OCI-LY1 (cell line): ENCODE results near the gene ZCWPW2.

ENCODE experiments used
- H2AFZ ChIP-seq: fragments of 200-600 bp; sonication (generic), shearing (Covaris generic); 2 replicates; pipeline ENCODE4 v1.6.0; 2014; ENCODE audit warnings: antibody characterized with exemption, mild to moderate bottlenecking, low read length
- H3F3A ChIP-seq: fragments of 200-600 bp; sonication (generic), shearing (Covaris generic); 2 replicates; pipeline ENCODE4 v1.6.0; 2014; ENCODE audit warnings: mild to moderate bottlenecking, antibody characterized with exemption, low read length, moderate library complexity; ENCODE audit not compliant: insufficient read depth
- H3K27ac ChIP-seq: fragments of 200-600 bp; sonication (generic); 2 replicates; pipeline ENCODE4 v1.5.1; 2014; ENCODE audit warnings: low read length, mixed run types, mild to moderate bottlenecking, low read depth; ENCODE audit not compliant: poor library complexity, severe bottlenecking
- H3K27me3 ChIP-seq: fragments of 200-600 bp; sonication (generic); 2 replicates; pipeline ENCODE4 v1.6.0; 2014; ENCODE audit warnings: antibody characterized with exemption, mild to moderate bottlenecking, low read length, moderate library complexity; ENCODE audit not compliant: insufficient read depth
- H3K36me3 ChIP-seq: fragments of 200-600 bp; sonication (generic); 2 replicates; pipeline ENCODE4 v1.6.1; 2014; ENCODE audit warnings: mild to moderate bottlenecking, antibody characterized with exemption, low read length, moderate library complexity, mixed read lengths; ENCODE audit not compliant: insufficient read depth
- H3K4me1 ChIP-seq: fragments of 200-600 bp; sonication (generic); 2 replicates; pipeline ENCODE4 v1.5.1; 2014; ENCODE audit warnings: mild to moderate bottlenecking, low read length, moderate library complexity; ENCODE audit not compliant: insufficient read depth, severe bottlenecking
- H3K4me2 ChIP-seq: fragments of 200-600 bp; sonication (generic), shearing (Covaris generic); 2 replicates; pipeline ENCODE4 v1.6.1; 2014; ENCODE audit warnings: low read length
- H3K4me3 ChIP-seq: fragments of 200-600 bp; sonication (generic); 2 replicates; pipeline ENCODE4 v1.5.1; 2014; ENCODE audit warnings: low read length, low read depth, mild to moderate bottlenecking, mixed read lengths; ENCODE audit not compliant: poor library complexity, severe bottlenecking
- H3K79me2 ChIP-seq: fragments of 200-600 bp; shearing (Covaris generic); 2 replicates; pipeline ENCODE4 v1.6.1; 2016; ENCODE audit warnings: mixed run types, low read length, mixed read lengths; ENCODE audit not compliant: insufficient read depth
- H3K9ac ChIP-seq: fragments of 200-600 bp; sonication (generic), shearing (Covaris generic); 2 replicates; pipeline ENCODE4 v1.6.1; 2014; ENCODE audit warnings: mild to moderate bottlenecking, low read length, mixed read lengths
- H3K9me2 ChIP-seq: fragments of 200-600 bp; sonication (generic), shearing (Covaris generic); 2 replicates; pipeline ENCODE4 v1.6.1; 2014; ENCODE audit warnings: low read depth, mild to moderate bottlenecking, low read length, mixed read lengths
- H3K9me3 ChIP-seq: fragments of 200-600 bp; shearing (Covaris generic); 2 replicates; pipeline ENCODE4 v1.6.1; 2014; ENCODE audit warnings: low read length, mixed read lengths
- H4K20me1 ChIP-seq: fragments of 200-600 bp; sonication (generic), shearing (Covaris generic); 2 replicates; pipeline ENCODE4 v1.6.0; 2016; ENCODE audit warnings: mild to moderate bottlenecking, low read length; ENCODE audit not compliant: insufficient read depth
- EZH2 ChIP-seq: fragments of 200-600 bp; sonication (generic), shearing (Covaris generic); IDR thresholded peaks from 2 replicates; pipeline ENCODE4 v1.8.0; 2017; ENCODE audit warnings: borderline replicate concordance, mixed run types, mild to moderate bottlenecking, antibody characterized with exemption, low read length, moderate library complexity, mixed read lengths
- TF ChIP-seq, protein P1 (sequence below): fragments of 200-600 bp; sonication (generic), shearing (Covaris generic); IDR thresholded peaks from 2 replicates; pipeline ENCODE4 v1.5.1; 2017; ENCODE audit warnings: mild to moderate bottlenecking, antibody characterized with exemption, low read length, moderate library complexity, mixed read lengths

Gene ZCWPW2

DNA sequence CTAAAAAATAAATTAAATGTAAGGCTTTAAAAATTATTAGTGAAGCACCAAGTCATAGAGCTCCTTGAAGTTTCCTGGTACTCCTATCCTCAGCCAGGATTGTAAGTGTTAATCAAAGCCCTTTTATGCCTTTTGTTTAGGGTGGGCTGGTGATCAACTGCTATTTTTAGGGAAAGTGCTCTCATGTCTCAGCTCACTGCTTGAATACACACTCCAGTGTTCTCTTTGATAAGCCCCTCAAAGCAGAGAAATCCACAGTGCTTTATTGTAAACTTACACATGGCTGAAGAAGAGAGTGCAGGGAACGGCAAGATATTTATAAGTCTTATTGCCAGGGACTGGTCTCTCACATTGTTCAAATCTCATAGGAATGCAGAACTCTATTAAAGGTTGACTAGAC, 156.5 kb downstream of the ZCWPW2 start:
- TF ChIP-seq, protein P1, sequence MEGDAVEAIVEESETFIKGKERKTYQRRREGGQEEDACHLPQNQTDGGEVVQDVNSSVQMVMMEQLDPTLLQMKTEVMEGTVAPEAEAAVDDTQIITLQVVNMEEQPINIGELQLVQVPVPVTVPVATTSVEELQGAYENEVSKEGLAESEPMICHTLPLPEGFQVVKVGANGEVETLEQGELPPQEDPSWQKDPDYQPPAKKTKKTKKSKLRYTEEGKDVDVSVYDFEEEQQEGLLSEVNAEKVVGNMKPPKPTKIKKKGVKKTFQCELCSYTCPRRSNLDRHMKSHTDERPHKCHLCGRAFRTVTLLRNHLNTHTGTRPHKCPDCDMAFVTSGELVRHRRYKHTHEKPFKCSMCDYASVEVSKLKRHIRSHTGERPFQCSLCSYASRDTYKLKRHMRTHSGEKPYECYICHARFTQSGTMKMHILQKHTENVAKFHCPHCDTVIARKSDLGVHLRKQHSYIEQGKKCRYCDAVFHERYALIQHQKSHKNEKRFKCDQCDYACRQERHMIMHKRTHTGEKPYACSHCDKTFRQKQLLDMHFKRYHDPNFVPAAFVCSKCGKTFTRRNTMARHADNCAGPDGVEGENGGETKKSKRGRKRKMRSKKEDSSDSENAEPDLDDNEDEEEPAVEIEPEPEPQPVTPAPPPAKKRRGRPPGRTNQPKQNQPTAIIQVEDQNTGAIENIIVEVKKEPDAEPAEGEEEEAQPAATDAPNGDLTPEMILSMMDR: no peak
- TF ChIP-seq EZH2: no peak
- H3K4me2 ChIP-seq: no peak overlapping the region
- no peaks in the 10 kb centered on the region for H3F3A ChIP-seq
- no peaks in the 10 kb centered on the region for H3K36me3 ChIP-seq
- no peaks in the 10 kb centered on the region for H3K9me2 ChIP-seq
- no peak overlapping the region for H2AFZ ChIP-seq
- no peak overlapping the region for H3K27ac ChIP-seq
- no peaks in the 10 kb centered on the region for H3K79me2 ChIP-seq
- no peaks in the 10 kb centered on the region for H4K20me1 ChIP-seq
- no peaks in the 10 kb centered on the region for H3K9me3 ChIP-seq
- no peak overlapping the region for H3K4me3 ChIP-seq
- H3K9ac ChIP-seq: no peak overlapping the region
- H3K4me1 ChIP-seq: no peaks in the 10 kb centered on the region
- no peaks in the 10 kb centered on the region for H3K27me3 ChIP-seq

DNA sequence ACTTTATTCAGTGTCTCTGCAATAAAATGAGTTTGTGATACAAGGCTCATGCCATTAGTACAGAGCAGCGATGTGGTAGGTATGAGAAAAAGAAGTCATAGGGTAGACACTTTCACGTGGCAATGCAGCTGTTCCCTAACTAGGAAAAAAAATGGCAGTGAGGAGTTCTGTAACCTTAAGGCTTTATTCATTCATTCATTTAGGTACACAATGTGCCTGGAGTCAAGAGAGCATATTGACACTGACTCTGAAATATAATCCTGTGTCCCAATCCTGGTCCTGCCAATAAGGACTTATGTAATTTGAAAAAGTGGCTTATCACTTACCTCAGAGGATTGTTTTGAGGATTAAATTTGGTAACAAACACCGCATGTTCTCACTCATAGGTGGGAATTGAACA, 173.1 kb downstream of the ZCWPW2 start:
- Histone ChIP-seq H3K36me3 (no peaks in the 10 kb centered on the region), H3K4me1 (no peaks in the 10 kb centered on the region), H3F3A (no peaks in the 10 kb centered on the region), H3K9me2 (no peaks in the 10 kb centered on the region), H4K20me1 (no peaks in the 10 kb centered on the region), H3K4me3 (no peak overlapping the region), H3K27me3 (no peaks in the 10 kb centered on the region), H3K4me2 (no peak overlapping the region), H3K9me3 (no peaks in the 10 kb centered on the region), H3K27ac (no peak overlapping the region), H3K9ac (no peak overlapping the region), H3K79me2 (no peaks in the 10 kb centered on the region), H2AFZ (no peak overlapping the region)
- TF ChIP-seq, protein P1: no peak
- no peak for TF ChIP-seq EZH2

DNA sequence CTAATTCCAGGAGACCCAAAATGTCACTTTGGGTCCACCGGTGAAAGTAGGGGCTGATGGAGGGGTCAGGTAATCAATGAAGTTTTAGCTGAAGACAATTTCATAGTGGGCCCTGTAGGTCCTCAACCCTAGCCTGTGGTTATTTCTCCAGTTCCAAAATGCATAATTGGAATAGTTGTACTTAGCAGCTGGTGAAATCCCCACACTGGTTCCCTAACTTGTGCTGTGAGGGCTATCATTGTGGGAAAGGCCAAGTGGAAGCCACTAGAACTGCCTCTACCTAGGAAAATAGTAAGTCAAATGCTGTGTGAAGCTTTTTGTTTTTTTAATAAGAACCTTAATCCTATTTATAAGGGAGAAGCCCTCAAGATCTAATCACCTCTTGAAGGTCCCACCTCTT, 193.8 kb downstream of the ZCWPW2 start:
- no peaks in the 10 kb centered on the region for H3K27me3 ChIP-seq
- no peaks in the 10 kb centered on the region for H3K36me3 ChIP-seq
- H3K79me2 ChIP-seq: no peaks in the 10 kb centered on the region
- no peaks in the 10 kb centered on the region for H3K9me2 ChIP-seq
- no peaks in the 10 kb centered on the region for H3K4me1 ChIP-seq
- no peak overlapping the region for H3K4me2 ChIP-seq
- TF ChIP-seq, protein P1: no peak
- no peak for TF ChIP-seq EZH2
- no peaks in the 10 kb centered on the region for H4K20me1 ChIP-seq
- H3K4me3 ChIP-seq: no peak overlapping the region
- no peak overlapping the region for H2AFZ ChIP-seq
- no peak overlapping the region for H3K27ac ChIP-seq
- H3K9me3 ChIP-seq: no peaks in the 10 kb centered on the region
- no peak overlapping the region for H3K9ac ChIP-seq
- H3F3A ChIP-seq: no peaks in the 10 kb centered on the region
